Epithelial cell of alveolus of lung (primary cell): ENCODE data around the gene SLITRK2. TPM values are rescaled to one million over a fixed set of nuclear protein-coding genes. Genes with fewer than 3 reads are reported as not detected.

Experiments used
- total RNA-seq: library from RNA; depleted of rRNA; stranded (reverse); fragments of >200 nt; gene quantifications from 2 replicates; pipeline ENCODE4 v1.2.1, GENCODE V29; 2015

The SLITRK2 gene
- 0.52 and 0.72 TPM in 2 replicates for total RNA-seq

DNA sequence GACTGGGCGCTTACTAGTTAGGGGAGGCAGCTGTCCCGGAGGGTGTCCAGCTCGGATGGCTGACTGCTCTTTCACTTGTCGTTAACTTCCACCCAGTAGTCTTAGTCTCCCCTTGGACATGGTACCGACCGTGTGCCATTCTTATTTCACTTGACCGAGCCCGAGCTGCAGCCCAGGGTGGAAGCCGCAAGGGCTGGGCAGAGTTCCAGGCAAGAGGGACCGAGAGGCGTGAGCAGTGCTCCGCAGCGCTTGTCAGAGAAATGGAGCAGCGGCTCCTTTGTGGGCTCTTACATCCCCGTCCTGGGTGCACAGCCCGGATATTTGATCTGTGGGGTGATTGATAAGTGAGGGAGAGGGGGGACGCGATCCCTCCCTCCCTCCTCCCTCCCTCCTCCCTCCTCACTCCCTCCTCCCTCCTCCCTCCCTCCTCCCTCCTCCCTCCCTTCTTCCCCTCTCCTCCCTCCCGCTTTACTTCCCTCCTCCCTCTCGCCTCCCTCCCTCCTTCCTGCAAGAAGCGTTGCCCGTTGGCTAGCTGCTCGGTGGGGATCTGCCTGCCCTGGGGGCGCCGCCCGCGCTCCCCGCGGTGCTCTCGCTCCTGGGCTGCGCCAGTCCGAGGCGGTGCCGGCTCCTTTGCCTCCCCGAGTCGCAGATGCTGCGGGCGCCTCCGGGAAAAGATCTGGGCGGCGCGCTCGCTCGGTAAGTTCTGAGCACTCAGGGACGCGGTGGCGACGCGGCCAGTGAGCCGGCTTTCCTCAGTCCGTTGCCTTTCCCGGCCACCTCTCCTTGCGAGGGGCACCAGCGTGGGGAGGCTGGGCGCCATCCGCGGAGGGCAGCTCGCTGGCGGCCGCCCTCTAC, at the start of gene SLITRK2:
Gene SLITRK2, plus strand, starts transcription at position 499 of the 855 bp plus-strand sequence. CDS start 4,597 bp downstream, outside the sequence.

